EH (cell line): ENCODE data around the gene CEP350.

Experiments used
- DNase-seq: peaks from one replicate; pipeline ENCODE4 v3.0.0-alpha.2; 2015; ENCODE audit warnings: low read depth

Gene CEP350

GRCh38 chr1:180157108-180157507, 202.5 kb downstream of the CEP350 start:
- peak; percentile 62 for DNase-seq

GRCh38 chr1:180157576-180158057, 203.0 kb downstream of the CEP350 start:
- no peak for DNase-seq

GRCh38 chr1:180158149-180159147, 203.8 kb downstream of the CEP350 start:
- no peak for DNase-seq

- no peak for DNase-seq
Measured at GRCh38 chr1:180160357-180160756, 205.7 kb downstream of the CEP350 start.

GRCh38 chr1:180163041-180163440, 208.4 kb downstream of the CEP350 start:
- DNase-seq = no peak
